Breast epithelium (tissue), 3 donors: ENCODE measurements around the gene SFXN3.

Experiments
- CTCF ChIP-seq, 3 donors: fragments of 450-650 bp; IDR thresholded peaks; one replicate each; pipeline ENCODE4 v1.5.1; 2016 to 2017; ENCODE audit warnings: antibody characterized with exemption in 3 of 3, mild to moderate bottlenecking in 3 of 3, moderate library complexity in 3 of 3
- POLR2A ChIP-seq: fragments of 450-650 bp; IDR thresholded peaks from one replicate; pipeline ENCODE4 v1.6.1; 2016; ENCODE audit warnings: antibody characterized with exemption, mild to moderate bottlenecking, moderate library complexity

GRCh38 chr10:101040851-101041250 lies 9.8 kb downstream of the SFXN3 start:
- TF ChIP-seq POLR2A (no peak), CTCF (IDR thresholded peaks at IDR 0.05) (no peak)
